Karpas-422 (cell line): ENCODE data around the gene KHNYN. TPM values are rescaled to one million over a fixed set of nuclear protein-coding genes. Genes with fewer than 3 reads are reported as not detected.
A peak's percentile ranks its signal among the peaks of the same experiment; 100 is the strongest.
"Not testable (repeated sequence)": the region's sequence is repeated elsewhere in the genome, so short reads cannot be mapped to it uniquely, and the experiment has no call there.

Source experiments
- DNase-seq: peaks from one replicate; pipeline ENCODE4 v3.0.0-alpha.2; 2015
- H2AFZ ChIP-seq: fragments of 200-600 bp; sonication (generic); 2 replicates; pipeline ENCODE4 v1.6.1; 2014; ENCODE audit warnings: antibody characterized with exemption, low read length, mixed read lengths
- H3K27ac ChIP-seq: fragments of 200-600 bp; sonication (generic); 2 replicates; pipeline ENCODE4 v1.5.1; 2014; ENCODE audit warnings: mild to moderate bottlenecking, low read length, moderate library complexity
- H3K27me3 ChIP-seq: fragments of 200-600 bp; sonication (generic); 2 replicates; pipeline ENCODE4 v1.6.1; 2014; ENCODE audit warnings: low read length, mixed read lengths
- H3K36me3 ChIP-seq: fragments of 200-600 bp; sonication (generic); 2 replicates; pipeline ENCODE4 v1.6.1; 2014; ENCODE audit warnings: low read length, mixed read lengths; ENCODE audit not compliant: insufficient read depth
- H3K4me1 ChIP-seq: fragments of 200-600 bp; sonication (generic); 2 replicates; pipeline ENCODE4 v1.6.1; 2014; ENCODE audit warnings: mild to moderate bottlenecking, low read length, mixed read lengths
- H3K4me2 ChIP-seq: fragments of 200-600 bp; sonication (generic); 2 replicates; pipeline ENCODE4 v1.6.1; 2014; ENCODE audit warnings: low read length, low read depth, mild to moderate bottlenecking; ENCODE audit not compliant: poor library complexity, severe bottlenecking
- H3K4me3 ChIP-seq: fragments of 200-600 bp; sonication (generic); 2 replicates; pipeline ENCODE4 v1.5.1; 2014; ENCODE audit warnings: mild to moderate bottlenecking, antibody characterized with exemption, low read length, mixed read lengths
- H3K79me2 ChIP-seq: fragments of 200-600 bp; sonication (generic); 2 replicates; pipeline ENCODE4 v1.6.1; 2014; ENCODE audit warnings: mild to moderate bottlenecking, low read length, mixed read lengths
- H3K9ac ChIP-seq: fragments of 200-600 bp; sonication (generic); 2 replicates; pipeline ENCODE4 v1.6.0; 2014; ENCODE audit warnings: low read length
- H3K9me2 ChIP-seq: fragments of 200-600 bp; sonication (generic), shearing (Covaris generic); replicated peaks from 2 replicates; pipeline ENCODE4 v1.6.0; 2014; ENCODE audit warnings: mild to moderate bottlenecking, low read length, moderate library complexity; ENCODE audit not compliant: insufficient read depth
- H3K9me3 ChIP-seq: fragments of 300-700, 200-600 bp; sonication (generic); 2 replicates; pipeline ENCODE4 v1.6.1; 2014; ENCODE audit warnings: low read length, mixed read lengths
- H4K20me1 ChIP-seq: fragments of 200-600 bp; sonication (generic); 2 replicates; pipeline ENCODE4 v1.6.1; 2014; ENCODE audit warnings: mild to moderate bottlenecking, antibody characterized with exemption, low read length, low read depth; ENCODE audit not compliant: insufficient read depth
- total RNA-seq: library from RNA; depleted of rRNA; stranded (reverse); fragments of >200 nt; shearing (Covaris generic); gene quantifications from 2 replicates; pipeline ENCODE4 v1.2.3, GENCODE V29; 2014; ENCODE audit warnings: low replicate concordance

Gene KHNYN
- total RNA-seq, 1 experiment from 2014 or later, result 50.8 TPM

- H4K20me1 ChIP-seq, result no peaks in the 10 kb centered on the region
- DNase-seq, result no peak
Observed at GRCh38 chr14:24461336-24461735, 31.6 kb downstream of the KHNYN start.

GRCh38 chr14:24463017-24463883 lies 33.5 kb downstream of the KHNYN start:
- no peaks in the 10 kb centered on the region for H3K9me2 ChIP-seq
- no peaks in the 10 kb centered on the region for H3K27me3 ChIP-seq
- no peak overlapping the region for H3K4me2 ChIP-seq
- no peak overlapping the region for H3K9ac ChIP-seq
- no peaks in the 10 kb centered on the region for H3K36me3 ChIP-seq
- H2AFZ ChIP-seq, result no peak overlapping the region
- no peaks in the 10 kb centered on the region for H3K79me2 ChIP-seq
- no peaks in the 10 kb centered on the region for H3K9me3 ChIP-seq
- H4K20me1 ChIP-seq, result no peaks in the 10 kb centered on the region
- H3K4me1 ChIP-seq, result peaks cover 13% of the 10 kb centered on the region
- H3K4me3 ChIP-seq, result no peak overlapping the region
- no peak overlapping the region for H3K27ac ChIP-seq
- DNase-seq, result no peak

More at GRCh38 chr14:24461336-24461735, 31.6 kb downstream of the KHNYN start:
- Histone ChIP-seq H3K79me2 (no peaks in the 10 kb centered on the region), H3K4me3 (no peak overlapping the region), H3K27ac (no peak overlapping the region), H3K9me2 (no peaks in the 10 kb centered on the region), H3K4me1 (peaks cover 13% of the 10 kb centered on the region), H3K9me3 (no peaks in the 10 kb centered on the region), H3K9ac (no peak overlapping the region), H2AFZ (no peak overlapping the region), H3K27me3 (no peaks in the 10 kb centered on the region), H3K36me3 (no peaks in the 10 kb centered on the region), H3K4me2 (no peak overlapping the region)

GRCh38 chr14:24463884-24464785 lies 34.4 kb downstream of the KHNYN start:
- Histone ChIP-seq H3K4me3 (no peak overlapping the region), H3K4me2 (no peak overlapping the region), H3K9me2 (no peaks in the 10 kb centered on the region), H3K36me3 (no peaks in the 10 kb centered on the region), H3K27ac (no peak overlapping the region), H4K20me1 (no peaks in the 10 kb centered on the region), H2AFZ (no peak overlapping the region), H3K4me1 (peaks cover 13% of the 10 kb centered on the region), H3K79me2 (no peaks in the 10 kb centered on the region), H3K27me3 (no peaks in the 10 kb centered on the region), H3K9me3 (no peaks in the 10 kb centered on the region), H3K9ac (no peak overlapping the region)
- DNase-seq, result no peak

- no peaks in the 10 kb centered on the region for H3K27me3 ChIP-seq
- no peak overlapping the region for H3K4me2 ChIP-seq
- H3K9ac ChIP-seq, result no peak overlapping the region
- no peak overlapping the region for H3K4me3 ChIP-seq
- H3K9me2 ChIP-seq, result no peaks in the 10 kb centered on the region
- H3K36me3 ChIP-seq, result no peaks in the 10 kb centered on the region
- H3K79me2 ChIP-seq, result no peaks in the 10 kb centered on the region
- H4K20me1 ChIP-seq, result no peaks in the 10 kb centered on the region
- no peak overlapping the region for H3K27ac ChIP-seq
- no peaks in the 10 kb centered on the region for H3K9me3 ChIP-seq
- H3K4me1 ChIP-seq, result peaks cover 13% of the 10 kb centered on the region
- no peak overlapping the region for H2AFZ ChIP-seq
- DNase-seq, result no peak
Observed at GRCh38 chr14:24465368-24465767, 35.6 kb downstream of the KHNYN start.

- H2AFZ ChIP-seq, result no peak overlapping the region
- H3K4me1 ChIP-seq, result peaks cover 13% of the 10 kb centered on the region
- H3K79me2 ChIP-seq, result no peaks in the 10 kb centered on the region
- no peaks in the 10 kb centered on the region for H3K9me2 ChIP-seq
- no peak overlapping the region for H3K4me3 ChIP-seq
- H3K27me3 ChIP-seq, result no peaks in the 10 kb centered on the region
- no peak overlapping the region for H3K4me2 ChIP-seq
- no peak overlapping the region for H3K9ac ChIP-seq
- no peak overlapping the region for H3K27ac ChIP-seq
- no peaks in the 10 kb centered on the region for H4K20me1 ChIP-seq
- no peaks in the 10 kb centered on the region for H3K36me3 ChIP-seq
- no peaks in the 10 kb centered on the region for H3K9me3 ChIP-seq
- no peak for DNase-seq
Observed at GRCh38 chr14:24465805-24466204, 36.1 kb downstream of the KHNYN start.

- not testable (repeated sequence) for H3K4me1 ChIP-seq, H3K9me3 ChIP-seq, H3K9me2 ChIP-seq, H3K4me2 ChIP-seq, H3K79me2 ChIP-seq, H3K9ac ChIP-seq, H2AFZ ChIP-seq, H3K27ac ChIP-seq, H3K4me3 ChIP-seq, H4K20me1 ChIP-seq, H3K36me3 ChIP-seq, H3K27me3 ChIP-seq, DNase-seq
Observed at GRCh38 chr14:24470450-24470849, 40.7 kb downstream of the KHNYN start.

GRCh38 chr14:24473211-24473610 lies 43.5 kb downstream of the KHNYN start:
- Histone ChIP-seq H3K27ac (no peak overlapping the region), H2AFZ (no peak overlapping the region), H3K9me2 (no peaks in the 10 kb centered on the region), H3K9ac (no peak overlapping the region), H3K27me3 (no peaks in the 10 kb centered on the region), H3K4me3 (no peak overlapping the region), H3K9me3 (no peaks in the 10 kb centered on the region), H3K79me2 (no peaks in the 10 kb centered on the region), H3K4me1 (peaks cover 6% of the 10 kb centered on the region), H3K4me2 (no peak overlapping the region), H3K36me3 (no peaks in the 10 kb centered on the region), H4K20me1 (no peaks in the 10 kb centered on the region)
- peak; percentile 19 for DNase-seq

- DNase-seq, result no peak
- Histone ChIP-seq H3K27ac (no peak overlapping the region), H4K20me1 (no peaks in the 10 kb centered on the region), H3K4me3 (no peak overlapping the region), H3K9me2 (no peaks in the 10 kb centered on the region), H3K36me3 (no peaks in the 10 kb centered on the region), H3K27me3 (no peaks in the 10 kb centered on the region), H3K9me3 (no peaks in the 10 kb centered on the region), H3K9ac (no peak overlapping the region), H2AFZ (no peak overlapping the region), H3K79me2 (no peaks in the 10 kb centered on the region), H3K4me1 (peaks cover 7% of the 10 kb centered on the region), H3K4me2 (no peak overlapping the region)
Observed at GRCh38 chr14:24475261-24475660, 45.5 kb downstream of the KHNYN start.
